ENCODE data around the gene NUP188. TPM values are rescaled to one million over a fixed set of nuclear protein-coding genes. Genes with fewer than 3 reads are reported as not detected.

NUP188 gene
- total and polyA plus RNA-seq, 10 of the 15 experiments (the other 5 are each of a cell fraction or from before 2014, with no cell fraction given) = 1.4 to 73.7 (median 48.9) TPM

- TF ChIP-seq, protein P1, sequence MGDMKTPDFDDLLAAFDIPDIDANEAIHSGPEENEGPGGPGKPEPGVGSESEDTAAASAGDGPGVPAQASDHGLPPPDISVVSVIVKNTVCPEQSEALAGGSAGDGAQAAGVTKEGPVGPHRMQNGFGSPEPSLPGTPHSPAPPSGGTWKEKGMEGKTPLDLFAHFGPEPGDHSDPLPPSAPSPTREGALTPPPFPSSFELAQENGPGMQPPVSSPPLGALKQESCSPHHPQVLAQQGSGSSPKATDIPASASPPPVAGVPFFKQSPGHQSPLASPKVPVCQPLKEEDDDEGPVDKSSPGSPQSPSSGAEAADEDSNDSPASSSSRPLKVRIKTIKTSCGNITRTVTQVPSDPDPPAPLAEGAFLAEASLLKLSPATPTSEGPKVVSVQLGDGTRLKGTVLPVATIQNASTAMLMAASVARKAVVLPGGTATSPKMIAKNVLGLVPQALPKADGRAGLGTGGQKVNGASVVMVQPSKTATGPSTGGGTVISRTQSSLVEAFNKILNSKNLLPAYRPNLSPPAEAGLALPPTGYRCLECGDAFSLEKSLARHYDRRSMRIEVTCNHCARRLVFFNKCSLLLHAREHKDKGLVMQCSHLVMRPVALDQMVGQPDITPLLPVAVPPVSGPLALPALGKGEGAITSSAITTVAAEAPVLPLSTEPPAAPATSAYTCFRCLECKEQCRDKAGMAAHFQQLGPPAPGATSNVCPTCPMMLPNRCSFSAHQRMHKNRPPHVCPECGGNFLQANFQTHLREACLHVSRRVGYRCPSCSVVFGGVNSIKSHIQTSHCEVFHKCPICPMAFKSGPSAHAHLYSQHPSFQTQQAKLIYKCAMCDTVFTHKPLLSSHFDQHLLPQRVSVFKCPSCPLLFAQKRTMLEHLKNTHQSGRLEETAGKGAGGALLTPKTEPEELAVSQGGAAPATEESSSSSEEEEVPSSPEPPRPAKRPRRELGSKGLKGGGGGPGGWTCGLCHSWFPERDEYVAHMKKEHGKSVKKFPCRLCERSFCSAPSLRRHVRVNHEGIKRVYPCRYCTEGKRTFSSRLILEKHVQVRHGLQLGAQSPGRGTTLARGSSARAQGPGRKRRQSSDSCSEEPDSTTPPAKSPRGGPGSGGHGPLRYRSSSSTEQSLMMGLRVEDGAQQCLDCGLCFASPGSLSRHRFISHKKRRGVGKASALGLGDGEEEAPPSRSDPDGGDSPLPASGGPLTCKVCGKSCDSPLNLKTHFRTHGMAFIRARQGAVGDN (IDR thresholded peaks at IDR 0.05) = peak; percentile 42; the same call in 1 of the 2 replicates
- TF ChIP-seq DPF2 (IDR thresholded peaks at IDR 0.05) (peak; percentile 74; the same call in 1 of the 2 replicates), POLR2A (IDR thresholded peaks at IDR 0.05; ENCODE audit: low read depth, low read length) (no peak), ZNF24 (IDR thresholded peaks at IDR 0.05) (no peak), ESRRA (IDR thresholded peaks at IDR 0.05; ENCODE audit: low read length) (no peak), CHD4 (IDR thresholded peaks at IDR 0.05) (no peak), IKZF2 (IDR thresholded peaks at IDR 0.05) (no peak), ZZZ3 (IDR thresholded peaks at IDR 0.05; ENCODE audit: control insufficient read depth, insufficient read length, low read depth) (no peak), NR2C2 (IDR thresholded peaks at IDR 0.05; ENCODE audit: borderline replicate concordance, control insufficient read depth, insufficient read length, low read depth) (no peak), EGR1 (IDR thresholded peaks at IDR 0.05; ENCODE audit: borderline replicate concordance in 1 of 2, low read depth in 2 of 2, low read length in 2 of 2) (no peak), ZBTB11 (CRISPR knock-in tag; IDR thresholded peaks at IDR 0.05) (no peak), USF2 (IDR thresholded peaks at IDR 0.05; ENCODE audit: borderline replicate concordance, low read depth, low read length) (no peak), NFIC (IDR thresholded peaks at IDR 0.05; ENCODE audit: low read depth, low read length) (no peak), ZNF384 (IDR thresholded peaks at IDR 0.05; ENCODE audit: borderline replicate concordance, low read depth, low read length) (no peak), KLF5 (IDR thresholded peaks at IDR 0.05; ENCODE audit: partially characterized antibody) (no peak), TCF3 (IDR thresholded peaks at IDR 0.05; ENCODE audit: borderline replicate concordance, insufficient read depth, low read depth, low read length) (no peak), BCL3 (IDR thresholded peaks at IDR 0.05; ENCODE audit: borderline replicate concordance, insufficient read depth, low read depth, low read length, poor library complexity, severe bottlenecking) (no peak)
- TF ChIP-seq, protein P2, sequence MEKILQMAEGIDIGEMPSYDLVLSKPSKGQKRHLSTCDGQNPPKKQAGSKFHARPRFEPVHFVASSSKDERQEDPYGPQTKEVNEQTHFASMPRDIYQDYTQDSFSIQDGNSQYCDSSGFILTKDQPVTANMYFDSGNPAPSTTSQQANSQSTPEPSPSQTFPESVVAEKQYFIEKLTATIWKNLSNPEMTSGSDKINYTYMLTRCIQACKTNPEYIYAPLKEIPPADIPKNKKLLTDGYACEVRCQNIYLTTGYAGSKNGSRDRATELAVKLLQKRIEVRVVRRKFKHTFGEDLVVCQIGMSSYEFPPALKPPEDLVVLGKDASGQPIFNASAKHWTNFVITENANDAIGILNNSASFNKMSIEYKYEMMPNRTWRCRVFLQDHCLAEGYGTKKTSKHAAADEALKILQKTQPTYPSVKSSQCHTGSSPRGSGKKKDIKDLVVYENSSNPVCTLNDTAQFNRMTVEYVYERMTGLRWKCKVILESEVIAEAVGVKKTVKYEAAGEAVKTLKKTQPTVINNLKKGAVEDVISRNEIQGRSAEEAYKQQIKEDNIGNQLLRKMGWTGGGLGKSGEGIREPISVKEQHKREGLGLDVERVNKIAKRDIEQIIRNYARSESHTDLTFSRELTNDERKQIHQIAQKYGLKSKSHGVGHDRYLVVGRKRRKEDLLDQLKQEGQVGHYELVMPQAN (conservative IDR thresholded peaks at IDR 0.05) = 0 out of 2 replicates have a peak, but pooled peaks have one; percentile 55
Measured at GRCh38 chr9:129027685-129028191, 80.2 kb downstream of the NUP188 start (continued).

Measured in GM12878 (cell line).